Hepatocyte (in vitro differentiated cells): Measurements from ENCODE around the gene SPINK14. TPM values are rescaled to one million over a fixed set of nuclear protein-coding genes. Genes with fewer than 3 reads are reported as not detected.

Source experiments
- DNase-seq: peaks from one replicate; pipeline ENCODE4 v3.0.0-alpha.2; 2016; ENCODE audit warnings: low spot score
- H2AFZ ChIP-seq: fragments of 200-600 bp; sonication (generic); 2 replicates; pipeline ENCODE4 v1.6.0; 2016; ENCODE audit warnings: antibody characterized with exemption, mild to moderate bottlenecking
- H3K27ac ChIP-seq: fragments of 200-600 bp; sonication (generic); 2 replicates; pipeline ENCODE4 v1.5.1; 2016; ENCODE audit warnings: mild to moderate bottlenecking
- H3K27me3 ChIP-seq: fragments of 200-600 bp; sonication (generic); 2 replicates; pipeline ENCODE4 v1.6.1; 2016
- H3K36me3 ChIP-seq: fragments of 200-600 bp; sonication (generic); replicated peaks from 2 replicates; pipeline ENCODE4 v1.5.1; 2016; ENCODE audit warnings: low read depth; ENCODE audit not compliant: insufficient read depth
- H3K4me1 ChIP-seq: fragments of 200-600 bp; sonication (generic); 2 replicates; pipeline ENCODE4 v1.5.1; 2016; ENCODE audit warnings: mild to moderate bottlenecking, moderate library complexity; ENCODE audit not compliant: insufficient read depth
- H3K4me2 ChIP-seq: fragments of 200-600 bp; sonication (generic); 2 replicates; pipeline ENCODE4 v1.6.0; 2016
- H3K4me3 ChIP-seq: fragments of 200-600 bp; sonication (generic); 2 replicates; pipeline ENCODE4 v1.5.1; 2016; ENCODE audit warnings: mild to moderate bottlenecking
- H3K79me2 ChIP-seq: fragments of 200-600 bp; sonication (generic); 2 replicates; pipeline ENCODE4 v1.6.0; 2017; ENCODE audit warnings: mild to moderate bottlenecking
- H3K9me2 ChIP-seq: fragments of 200-600 bp; sonication (generic); replicated peaks from 2 replicates; pipeline ENCODE4 v1.6.0; 2017; ENCODE audit warnings: mild to moderate bottlenecking; ENCODE audit not compliant: insufficient read depth
- H3K9me3 ChIP-seq: fragments of 200-600 bp; sonication (generic); 2 replicates; pipeline ENCODE4 v1.5.1; 2016; ENCODE audit warnings: low read depth, mild to moderate bottlenecking
- H4K20me1 ChIP-seq: fragments of 200-600 bp; sonication (generic); 2 replicates; pipeline ENCODE4 v1.6.0; 2016; ENCODE audit warnings: mild to moderate bottlenecking; ENCODE audit not compliant: insufficient read depth, poor library complexity, severe bottlenecking
- CTCF ChIP-seq: fragments of 200-600 bp; sonication (generic); IDR thresholded peaks from 2 replicates; pipeline ENCODE4 v1.5.1; 2016; ENCODE audit warnings: antibody characterized with exemption, mild to moderate bottlenecking; ENCODE audit not compliant: poor library complexity
- EZH2 ChIP-seq: fragments of 200-600 bp; sonication (generic); IDR thresholded peaks from 2 replicates; pipeline ENCODE4 v1.6.1; 2016; ENCODE audit warnings: antibody characterized with exemption, mild to moderate bottlenecking, borderline replicate concordance
- EZH2phosphoT487 ChIP-seq: fragments of 200-600 bp; sonication (generic); IDR thresholded peaks from one replicate; pipeline ENCODE4 v1.6.1; 2018; ENCODE audit warnings: antibody characterized with exemption, mild to moderate bottlenecking, low read depth, moderate library complexity; ENCODE audit not compliant: unreplicated experiment, severe bottlenecking
- WGBS: methylation state at CpG from one replicate; pipeline ENCODE4 v1.1.6; 2016; ENCODE audit warnings: low lambda C conversion rate; ENCODE audit errors: missing lambda C conversion rate; 5-methylcytosine and 5-hydroxymethylcytosine counted together
- polyA plus RNA-seq: library from polyadenylated mRNA; unstranded; fragments of >200 nt; fragmentation: Nextera tagmentation; extraction: Ambion mirVana; gene quantifications from 2 replicates; pipeline ENCODE4 v1.2.1, GENCODE V29; 2016
- total RNA-seq: library from RNA; depleted of rRNA; stranded (reverse); fragments of >200 nt; gene quantifications from 2 replicates; pipeline ENCODE4 v1.2.3, GENCODE V29; 2014

SPINK14 gene
- total and polyA plus RNA-seq, 2 experiments from 2014 or later = not detected

GRCh38 chr5:148172377-148172776 is 4.0 kb downstream of the SPINK14 start:
- Histone ChIP-seq H3K27ac (no peak overlapping the region), H3K9me2 (no peaks in the 10 kb centered on the region), H2AFZ (no peak overlapping the region), H3K79me2 (no peaks in the 10 kb centered on the region), H4K20me1 (no peaks in the 10 kb centered on the region), H3K4me2 (no peak overlapping the region), H3K4me1 (peaks cover 7% of the 10 kb centered on the region), H3K4me3 (no peak overlapping the region), H3K27me3 (no peaks in the 10 kb centered on the region), H3K36me3 (no peaks in the 10 kb centered on the region), H3K9me3 (no peaks in the 10 kb centered on the region)
- WGBS = 79% methylated on average over 2 of the region's 2 CpGs
- TF ChIP-seq EZH2 (no peak), CTCF (no peak), EZH2phosphoT487 (no peak)
- no peak for DNase-seq

DNA sequence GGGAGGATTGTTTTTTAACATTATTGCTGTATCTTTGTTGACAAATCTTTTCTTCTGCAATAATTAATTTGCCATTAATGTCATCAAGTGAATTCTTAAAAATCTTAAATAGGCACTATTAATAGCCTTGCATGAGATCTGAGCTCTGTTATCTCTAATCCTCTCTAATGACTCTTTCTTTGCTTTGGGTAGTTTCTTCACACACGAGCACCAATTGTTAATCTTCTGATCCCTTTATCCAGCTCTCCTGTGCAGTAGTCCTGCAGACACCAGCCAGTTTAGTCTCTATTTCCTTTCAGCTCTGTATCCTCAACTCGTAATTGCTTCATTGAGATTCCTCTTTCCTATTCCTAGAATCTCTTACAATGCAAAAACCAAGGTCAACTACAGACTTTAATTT is 8.1 kb downstream of the SPINK14 start:
- WGBS = 52% methylated on average over 2 of the region's 2 CpGs
- TF ChIP-seq EZH2 (no peak), CTCF (no peak), EZH2phosphoT487 (no peak)
- no peak overlapping the region for H3K4me3 ChIP-seq
- no peak overlapping the region for H3K27ac ChIP-seq
- no peaks in the 10 kb centered on the region for H3K9me2 ChIP-seq
- H3K4me1 ChIP-seq = no peaks in the 10 kb centered on the region
- no peaks in the 10 kb centered on the region for H3K27me3 ChIP-seq
- no peaks in the 10 kb centered on the region for H4K20me1 ChIP-seq
- no peaks in the 10 kb centered on the region for H3K36me3 ChIP-seq
- no peak for DNase-seq
- H3K79me2 ChIP-seq = no peaks in the 10 kb centered on the region
- H3K9me3 ChIP-seq = no peaks in the 10 kb centered on the region
- H3K4me2 ChIP-seq = no peak overlapping the region
- H2AFZ ChIP-seq = no peak overlapping the region

DNA sequence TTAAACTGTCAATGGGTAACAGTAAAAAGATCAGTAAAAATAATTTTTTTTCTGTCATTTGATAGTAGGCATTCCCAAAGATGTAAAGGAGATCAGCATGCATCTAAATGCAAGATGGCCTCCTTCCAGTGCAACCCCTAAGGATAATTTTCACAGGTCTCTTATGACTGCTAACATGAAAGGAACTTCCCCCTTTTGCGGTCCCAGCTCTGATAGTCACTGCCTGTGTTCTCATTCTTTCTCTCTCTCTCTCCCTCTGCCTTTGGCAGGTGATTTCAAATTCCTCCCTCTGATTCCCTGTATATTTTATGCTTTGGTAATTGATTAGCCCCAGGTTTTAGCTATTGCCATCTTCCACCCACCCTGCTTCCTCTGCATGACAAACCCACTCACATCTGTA is 8.9 kb downstream of the SPINK14 start:
- H3K9me3 ChIP-seq = no peaks in the 10 kb centered on the region
- H3K27me3 ChIP-seq = no peaks in the 10 kb centered on the region
- TF ChIP-seq CTCF = no peak
- TF ChIP-seq EZH2 = no peak
- no peak for TF ChIP-seq EZH2phosphoT487
- H4K20me1 ChIP-seq = no peaks in the 10 kb centered on the region
- H3K4me3 ChIP-seq = no peak overlapping the region
- no peak overlapping the region for H3K4me2 ChIP-seq
- H3K79me2 ChIP-seq = no peaks in the 10 kb centered on the region
- WGBS = 86% methylated on average over 1 of the region's 1 CpG
- H3K36me3 ChIP-seq = no peaks in the 10 kb centered on the region
- H2AFZ ChIP-seq = no peak overlapping the region
- H3K4me1 ChIP-seq = no peaks in the 10 kb centered on the region
- DNase-seq = no peak
- no peak overlapping the region for H3K27ac ChIP-seq
- H3K9me2 ChIP-seq = no peaks in the 10 kb centered on the region

- Histone ChIP-seq H3K9me3 (no peaks in the 10 kb centered on the region), H2AFZ (no peak overlapping the region), H3K36me3 (no peaks in the 10 kb centered on the region), H3K4me2 (no peak overlapping the region), H3K4me1 (no peaks in the 10 kb centered on the region), H3K79me2 (no peaks in the 10 kb centered on the region), H3K27ac (no peak overlapping the region), H3K9me2 (no peaks in the 10 kb centered on the region), H4K20me1 (no peaks in the 10 kb centered on the region), H3K27me3 (no peaks in the 10 kb centered on the region), H3K4me3 (no peak overlapping the region)
- 41% methylated on average over 3 of the region's 3 CpGs for WGBS
- TF ChIP-seq EZH2 (no peak), CTCF (peak; percentile 83), EZH2phosphoT487 (no peak)
- peak; percentile 69 for DNase-seq
Observed at GRCh38 chr5:148179234-148179824, 11.0 kb downstream of the SPINK14 start.
